Lower lobe of right lung (tissue), 2 donors: ENCODE measurements around the gene WDR77. TPM values are rescaled to one million over a fixed set of nuclear protein-coding genes. Genes with fewer than 3 reads are reported as not detected.
A peak's percentile ranks its signal among the peaks of the same experiment; 100 is the strongest.

Experiments used
- ATAC-seq, 2 donors: fragments of 200-7000 bp; cut with Tn5 transposase; one replicate each; pipeline ENCODE4 v1.9.1; 2020 to 2022; ENCODE audit warnings: mild to moderate bottlenecking in 2 of 2, moderate library complexity in 2 of 2
- DNase-seq: peaks from one replicate; pipeline ENCODE4 v3.0.0-alpha.2; 2020
- H3K27ac ChIP-seq: fragments of 200-600 bp; one replicate; pipeline ENCODE4 v1.8.0; 2022
- H3K27me3 ChIP-seq: fragments of 200-600 bp; one replicate; pipeline ENCODE4 v1.8.0; 2022; ENCODE audit warnings: low read depth
- H3K36me3 ChIP-seq: fragments of 200-600 bp; one replicate; pipeline ENCODE4 v1.8.0; 2022; ENCODE audit warnings: mild to moderate bottlenecking
- H3K4me1 ChIP-seq: fragments of 200-600 bp; one replicate; pipeline ENCODE4 v1.8.0; 2022
- H3K4me3 ChIP-seq: fragments of 200-600 bp; one replicate; pipeline ENCODE4 v1.8.0; 2022; ENCODE audit warnings: mild to moderate bottlenecking
- H3K9me3 ChIP-seq: fragments of 200-600 bp; one replicate; pipeline ENCODE4 v1.8.0; 2022
- intact Hi-C: fragments of 100-400 bp; cut with DNase I; formaldehyde crosslinking; loops from one replicate; pipeline ENCODE4 v1.11.0; 2022
- total RNA-seq: library from RNA; stranded (reverse); fragmentation: NEBNext Ultra II Directional; extraction: Animal tissue kit (Norgen Biotek cat#: 25700); gene quantifications from one replicate; pipeline ENCODE4 v1.2.1, GENCODE V29; 2021
- TF ChIP-seq, protein P1 (sequence below): fragments of 200-600 bp; IDR thresholded peaks from one replicate; pipeline ENCODE4 v1.8.0; 2022; ENCODE audit warnings: antibody characterized with exemption, mild to moderate bottlenecking
- donor health status: DM: no; HTN: yes; CAD: no; lungs with severe emphysema.

Gene WDR77
- total RNA-seq, 1 donor from 2014 or later = 15.1 TPM

DNA sequence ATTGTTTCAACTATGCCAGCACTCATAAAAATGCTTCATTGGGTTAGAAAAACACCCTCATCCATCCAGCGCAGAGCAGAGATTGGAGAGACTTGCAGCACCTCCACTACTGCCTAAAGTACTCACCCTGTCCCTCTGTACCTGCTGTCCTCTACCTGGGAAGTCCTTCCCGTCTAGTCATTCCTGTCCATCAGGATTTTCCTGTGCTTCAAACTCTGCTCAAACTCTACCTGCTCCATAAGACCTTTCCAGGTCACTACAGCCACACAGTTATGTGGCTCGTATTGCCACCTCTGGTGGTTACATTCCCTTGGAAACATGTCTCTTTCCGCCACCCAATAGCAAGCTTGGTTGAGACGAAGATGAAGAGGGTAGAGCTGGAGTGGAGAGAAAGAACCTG lies 28.7 kb downstream of the WDR77 start:
- TF ChIP-seq, protein P1, sequence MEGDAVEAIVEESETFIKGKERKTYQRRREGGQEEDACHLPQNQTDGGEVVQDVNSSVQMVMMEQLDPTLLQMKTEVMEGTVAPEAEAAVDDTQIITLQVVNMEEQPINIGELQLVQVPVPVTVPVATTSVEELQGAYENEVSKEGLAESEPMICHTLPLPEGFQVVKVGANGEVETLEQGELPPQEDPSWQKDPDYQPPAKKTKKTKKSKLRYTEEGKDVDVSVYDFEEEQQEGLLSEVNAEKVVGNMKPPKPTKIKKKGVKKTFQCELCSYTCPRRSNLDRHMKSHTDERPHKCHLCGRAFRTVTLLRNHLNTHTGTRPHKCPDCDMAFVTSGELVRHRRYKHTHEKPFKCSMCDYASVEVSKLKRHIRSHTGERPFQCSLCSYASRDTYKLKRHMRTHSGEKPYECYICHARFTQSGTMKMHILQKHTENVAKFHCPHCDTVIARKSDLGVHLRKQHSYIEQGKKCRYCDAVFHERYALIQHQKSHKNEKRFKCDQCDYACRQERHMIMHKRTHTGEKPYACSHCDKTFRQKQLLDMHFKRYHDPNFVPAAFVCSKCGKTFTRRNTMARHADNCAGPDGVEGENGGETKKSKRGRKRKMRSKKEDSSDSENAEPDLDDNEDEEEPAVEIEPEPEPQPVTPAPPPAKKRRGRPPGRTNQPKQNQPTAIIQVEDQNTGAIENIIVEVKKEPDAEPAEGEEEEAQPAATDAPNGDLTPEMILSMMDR = no peak
- no peaks in the 10 kb centered on the region for H3K4me1 ChIP-seq
- ATAC-seq = no peak
- DNase-seq = no peak
- H3K4me3 ChIP-seq = no peak overlapping the region
- H3K36me3 ChIP-seq = no peaks in the 10 kb centered on the region
- no peaks in the 10 kb centered on the region for H3K9me3 ChIP-seq
- H3K27ac ChIP-seq = no peak overlapping the region
- H3K27me3 ChIP-seq = no peaks in the 10 kb centered on the region
- intact Hi-C loops = no loop called here

DNA sequence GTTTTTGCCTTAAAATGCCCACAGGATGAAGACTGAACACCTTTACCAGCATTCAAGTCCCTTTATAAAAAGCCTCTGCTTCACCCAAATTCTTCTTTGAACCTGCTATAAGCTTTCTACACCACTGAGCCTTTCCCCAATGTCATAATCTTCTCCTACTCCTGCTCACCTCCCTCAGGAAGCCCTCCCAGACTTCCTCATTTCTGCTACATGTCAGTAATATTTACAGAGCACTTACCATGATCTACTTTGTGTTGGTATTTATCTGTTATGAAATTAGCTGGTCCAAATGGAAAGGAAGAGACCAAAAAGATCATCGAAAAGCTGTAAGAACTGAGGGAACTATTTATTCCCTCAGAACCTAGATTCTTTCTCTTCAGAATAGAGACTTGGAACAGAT lies 30.0 kb downstream of the WDR77 start:
- H3K27me3 ChIP-seq = no peaks in the 10 kb centered on the region
- no peak overlapping the region for H3K27ac ChIP-seq
- no peaks in the 10 kb centered on the region for H3K4me1 ChIP-seq
- TF ChIP-seq, protein P1 = no peak
- H3K36me3 ChIP-seq = no peaks in the 10 kb centered on the region
- intact Hi-C loops = no loop called here
- H3K9me3 ChIP-seq = no peaks in the 10 kb centered on the region
- ATAC-seq = no peak
- DNase-seq = no peak
- H3K4me3 ChIP-seq = no peak overlapping the region

DNA sequence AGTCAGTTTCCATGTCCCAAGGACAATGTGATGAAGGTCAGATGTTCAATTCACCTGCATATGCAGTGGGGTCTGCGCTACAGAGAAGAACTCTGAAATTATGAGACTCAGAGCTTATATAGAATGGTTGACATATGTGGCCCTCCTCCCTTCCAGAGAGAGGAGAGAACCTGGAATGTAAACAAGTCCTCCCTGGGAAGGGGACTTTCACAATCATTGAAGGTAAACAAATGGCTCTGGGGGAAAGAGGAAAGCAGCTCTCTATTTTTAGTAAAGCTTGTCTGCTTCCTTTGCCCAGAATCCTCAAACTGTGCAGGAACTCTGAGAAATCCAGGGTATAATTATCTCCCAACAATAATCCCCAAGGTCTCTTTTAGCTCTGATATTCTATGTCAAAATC lies 31.3 kb downstream of the WDR77 start:
- intact Hi-C loops = no loop called here
- DNase-seq = no peak

DNA sequence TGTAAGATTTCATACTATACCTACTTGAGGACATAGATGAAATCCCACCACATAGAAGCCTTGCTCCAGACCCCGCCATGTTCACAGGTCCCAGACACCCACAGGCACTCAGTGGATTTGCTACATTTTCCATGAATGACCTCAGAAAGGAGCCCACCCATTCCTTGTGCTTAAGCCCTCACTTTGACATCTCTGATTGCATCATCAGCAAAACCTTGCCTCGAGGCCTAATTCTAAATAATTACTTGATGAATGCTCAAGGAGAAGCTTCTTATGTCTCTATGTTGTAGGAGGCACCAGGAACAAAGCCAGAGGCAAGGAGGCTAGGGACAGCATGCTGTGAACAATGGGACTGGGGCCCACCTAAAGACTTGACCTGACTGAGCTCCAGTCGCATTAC lies 33.6 kb downstream of the WDR77 start:
- intact Hi-C loops = no loop called here
- Histone ChIP-seq H3K27me3 (no peaks in the 10 kb centered on the region), H3K9me3 (no peaks in the 10 kb centered on the region), H3K36me3 (no peaks in the 10 kb centered on the region), H3K27ac (no peak overlapping the region), H3K4me1 (no peaks in the 10 kb centered on the region), H3K4me3 (no peak overlapping the region)
- DNase-seq (no peak), ATAC-seq (no peak)
- TF ChIP-seq, protein P1 = no peak

More for the DNA sequence above, 31.3 kb downstream of the WDR77 start:
- Histone ChIP-seq H3K4me1 (no peaks in the 10 kb centered on the region), H3K27me3 (no peaks in the 10 kb centered on the region), H3K9me3 (no peaks in the 10 kb centered on the region), H3K4me3 (no peak overlapping the region), H3K27ac (no peak overlapping the region), H3K36me3 (no peaks in the 10 kb centered on the region)
- TF ChIP-seq, protein P1 = no peak
- ATAC-seq = peak in 1 of 2 donors; percentile 42

DNA sequence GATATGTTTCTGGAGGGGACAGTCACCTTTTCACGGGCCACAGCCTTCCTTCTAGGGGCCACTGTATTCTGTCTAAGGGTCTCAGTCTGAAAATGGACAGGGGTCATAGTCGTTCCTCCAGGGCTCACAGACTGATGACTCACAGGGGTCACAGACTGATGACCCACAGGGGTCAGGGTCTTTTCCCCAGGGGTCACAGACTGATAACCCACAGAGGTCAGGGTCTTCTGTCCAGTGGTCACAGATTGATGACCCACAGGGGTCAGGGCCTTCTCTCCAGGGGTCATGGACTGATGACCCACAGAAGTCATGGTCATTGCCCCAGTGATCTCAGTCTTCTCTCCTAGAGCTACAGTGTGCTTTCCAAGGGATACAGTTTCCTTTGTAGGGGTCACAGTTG lies 34.3 kb downstream of the WDR77 start:
- Histone ChIP-seq H3K4me3 (no peak overlapping the region), H3K36me3 (no peaks in the 10 kb centered on the region), H3K27ac (no peak overlapping the region), H3K27me3 (no peaks in the 10 kb centered on the region), H3K4me1 (no peaks in the 10 kb centered on the region), H3K9me3 (no peaks in the 10 kb centered on the region)
- DNase-seq (no peak), ATAC-seq (no peak)
- intact Hi-C loops = no loop called here
- TF ChIP-seq, protein P1 = no peak

DNA sequence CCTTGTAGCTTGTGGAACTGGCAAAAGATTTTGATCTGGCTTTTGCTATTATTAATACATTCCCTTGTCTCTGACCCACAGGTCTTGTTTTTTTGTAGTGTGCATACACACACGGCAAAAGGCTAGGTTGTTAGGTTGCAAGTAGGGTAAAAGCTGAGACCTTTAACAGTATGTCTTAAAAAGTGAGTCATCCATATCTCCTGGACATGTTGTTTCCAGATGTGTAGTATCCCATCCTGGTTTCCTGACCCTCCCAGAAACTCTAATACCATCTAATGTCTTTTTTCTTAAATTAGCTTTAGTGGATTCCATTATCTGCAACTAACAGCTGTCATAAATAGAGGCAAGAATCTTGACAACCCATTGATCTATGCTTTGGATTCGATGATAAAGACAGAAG lies 36.2 kb downstream of the WDR77 start:
- H3K36me3 ChIP-seq = no peaks in the 10 kb centered on the region
- no peaks in the 10 kb centered on the region for H3K4me1 ChIP-seq
- no peaks in the 10 kb centered on the region for H3K9me3 ChIP-seq
- H3K27me3 ChIP-seq = no peaks in the 10 kb centered on the region
- no peak for DNase-seq
- ATAC-seq = no peak
- H3K4me3 ChIP-seq = no peak overlapping the region
- no peak overlapping the region for H3K27ac ChIP-seq
- TF ChIP-seq, protein P1 = no peak
- intact Hi-C loops = no loop called here
